H9 (cell line): ENCODE results near the gene NKD1. TPM values are rescaled to one million over a fixed set of nuclear protein-coding genes. Genes with fewer than 3 reads are reported as not detected.

ENCODE experiments used
- DNase-seq: peaks from one replicate; pipeline ENCODE4 v3.0.0-alpha.2; 2017
- H2AFZ ChIP-seq: one replicate; pipeline ENCODE4 v1.6.1; 2013; ENCODE audit warnings: mild to moderate bottlenecking, low read length, control low read depth, moderate library complexity
- H2AK5ac ChIP-seq: 2 replicates; pipeline ENCODE4 v1.6.1; 2013; ENCODE audit warnings: low read length, control low read depth, mixed read lengths; ENCODE audit not compliant: insufficient read length
- H2BK120ac ChIP-seq: one replicate; pipeline ENCODE4 v1.6.1; 2013; ENCODE audit warnings: low read depth, mild to moderate bottlenecking, low read length, control low read depth, inconsistent platforms; ENCODE audit not compliant: poor library complexity, severe bottlenecking
- H2BK12ac ChIP-seq: 2 replicates; pipeline ENCODE4 v1.6.1; 2013; ENCODE audit warnings: low read length, control low read depth, mixed read lengths, low read depth; ENCODE audit not compliant: insufficient read length
- H2BK15ac ChIP-seq: 2 replicates; pipeline ENCODE4 v1.6.1; 2013; ENCODE audit warnings: low read depth, low read length, control low read depth
- H2BK20ac ChIP-seq: one replicate; pipeline ENCODE4 v1.6.1; 2013; ENCODE audit warnings: low read depth, mild to moderate bottlenecking, low read length, control low read depth, inconsistent platforms; ENCODE audit not compliant: poor library complexity, severe bottlenecking
- H2BK5ac ChIP-seq: 2 replicates; pipeline ENCODE4 v1.6.1; 2013; ENCODE audit warnings: low read length, control low read depth, mixed read lengths; ENCODE audit not compliant: insufficient read length
- H3K14ac ChIP-seq: 2 replicates; pipeline ENCODE4 v1.6.1; 2013; ENCODE audit warnings: low read length, control low read depth; ENCODE audit not compliant: insufficient read depth
- H3K18ac ChIP-seq: 2 replicates; pipeline ENCODE4 v1.6.1; 2013; ENCODE audit warnings: low read depth, mild to moderate bottlenecking, mixed read lengths, low read length, control low read depth; ENCODE audit not compliant: insufficient read length
- H3K23ac ChIP-seq: 2 replicates; pipeline ENCODE4 v1.6.1; 2013; ENCODE audit warnings: low read length, control low read depth, mixed read lengths, low read depth; ENCODE audit not compliant: insufficient read length
- H3K23me2 ChIP-seq: 2 replicates; pipeline ENCODE4 v1.6.1; 2013; ENCODE audit warnings: low read depth, mild to moderate bottlenecking, mixed read lengths, low read length, control low read depth; ENCODE audit not compliant: insufficient read length, poor library complexity, severe bottlenecking
- H3K27ac ChIP-seq: 2 replicates; pipeline ENCODE4 v1.5.1; 2013; ENCODE audit warnings: low read length, control low read depth, mixed read lengths, low read depth; ENCODE audit not compliant: insufficient read length
- H3K27me3 ChIP-seq: 2 replicates; pipeline ENCODE4 v1.6.1; 2013; ENCODE audit warnings: low read length, control low read depth, inconsistent platforms; ENCODE audit not compliant: insufficient read depth
- H3K4ac ChIP-seq: 2 replicates; pipeline ENCODE4 v1.6.1; 2013; ENCODE audit warnings: low read depth, mild to moderate bottlenecking, control low read depth, inconsistent platforms, low read length, moderate library complexity
- H3K4me1 ChIP-seq: 2 replicates; pipeline ENCODE4 v1.6.1; 2013; ENCODE audit warnings: low read length, control low read depth, inconsistent platforms; ENCODE audit not compliant: insufficient read depth
- H3K4me2 ChIP-seq: 2 replicates; pipeline ENCODE4 v1.6.1; 2013; ENCODE audit warnings: low read length, control low read depth, mixed read lengths; ENCODE audit not compliant: insufficient read length, insufficient read depth
- H3K56ac ChIP-seq: 2 replicates; pipeline ENCODE4 v1.6.1; 2013; ENCODE audit warnings: low read depth, mild to moderate bottlenecking, mixed read lengths, low read length, control low read depth; ENCODE audit not compliant: insufficient read length
- H3K79me1 ChIP-seq: 2 replicates; pipeline ENCODE4 v1.6.1; 2013; ENCODE audit warnings: low read depth, mild to moderate bottlenecking, moderate library complexity, low read length, control low read depth, inconsistent platforms; ENCODE audit not compliant: insufficient read depth, poor library complexity, severe bottlenecking
- H3K79me2 ChIP-seq: 2 replicates; pipeline ENCODE4 v1.6.1; 2013; ENCODE audit warnings: low read length, control low read depth, inconsistent platforms; ENCODE audit not compliant: insufficient read depth
- H3K9ac ChIP-seq: 2 replicates; pipeline ENCODE4 v1.6.1; 2013; ENCODE audit warnings: low read length, control low read depth, mixed read lengths; ENCODE audit not compliant: insufficient read length; ENCODE audit errors: extremely low read depth
- H3K9me3 ChIP-seq: one replicate; pipeline ENCODE4 v1.6.1; 2013; ENCODE audit warnings: low read depth, low read length, inconsistent platforms; ENCODE audit not compliant: control insufficient read depth
- H3T11ph ChIP-seq: one replicate; pipeline ENCODE4 v1.6.1; 2013; ENCODE audit warnings: mild to moderate bottlenecking, low read length, control low read depth, inconsistent platforms
- H4K20me1 ChIP-seq: one replicate; pipeline ENCODE4 v1.6.1; 2013; ENCODE audit not compliant: control insufficient read depth, insufficient read length, insufficient read depth
- H4K5ac ChIP-seq: 2 replicates; pipeline ENCODE4 v1.6.1; 2013; ENCODE audit warnings: low read depth, mild to moderate bottlenecking, mixed read lengths, low read length, control low read depth; ENCODE audit not compliant: insufficient read length
- H4K8ac ChIP-seq: replicated peaks from 2 replicates; pipeline ENCODE4 v1.6.1; 2013; ENCODE audit warnings: low read length, control low read depth, mixed read lengths, low read depth; ENCODE audit not compliant: insufficient read length
- H4K91ac ChIP-seq: 2 replicates; pipeline ENCODE4 v1.6.1; 2013; ENCODE audit warnings: low read depth, mild to moderate bottlenecking, moderate library complexity, mixed read lengths, low read length, control low read depth; ENCODE audit not compliant: insufficient read length
- H3K27ac Mint-ChIP-seq, 3 experiments: 2 replicates in 2 of 3; 3 replicates in 1 of 3; pipeline ENCODE4 v1.8.0; 2020 to 2021; ENCODE audit warnings: mixed read lengths in 3 of 3, mild to moderate bottlenecking in 1 of 3, moderate library complexity in 1 of 3
- H3K27me3 Mint-ChIP-seq: 2 replicates; pipeline ENCODE4 v1.8.0; 2021; ENCODE audit warnings: low read depth, mild to moderate bottlenecking, moderate library complexity, mixed read lengths
- H3K36me3 Mint-ChIP-seq, 3 experiments: 2 replicates in 2 of 3; 3 replicates in 1 of 3; pipeline ENCODE4 v1.8.0; 2020 to 2021; ENCODE audit warnings: low read depth in 3 of 3, mixed read lengths in 3 of 3; ENCODE audit not compliant: insufficient read depth in 1 of 3
- H3K4me1 Mint-ChIP-seq, 2 experiments: 2 replicates each; pipeline ENCODE4 v1.8.0; 2020; ENCODE audit warnings: mixed read lengths in 2 of 2
- H3K4me3 Mint-ChIP-seq, 2 experiments: 2 replicates in 1 of 2; 3 replicates in 1 of 2; pipeline ENCODE4 v1.8.0; 2020 to 2021; ENCODE audit warnings: mild to moderate bottlenecking in 2 of 2, mixed read lengths in 2 of 2, moderate library complexity in 1 of 2
- H3K9me3 Mint-ChIP-seq, 2 experiments: 2 replicates in 1 of 2; 3 replicates in 1 of 2; pipeline ENCODE4 v1.8.0; 2020; ENCODE audit warnings: mild to moderate bottlenecking in 2 of 2, mixed read lengths in 2 of 2, moderate library complexity in 1 of 2
- WGBS: extraction: QIAGEN DNeasy Blood & Tissue Kit; methylation state at CpG from one replicate; pipeline ENCODE4 v1.1.7; 2013; ENCODE audit warnings: missing lambda C conversion rate, low lambda C conversion rate, mixed read lengths; ENCODE audit not compliant: insufficient read length; ENCODE audit errors: extremely low coverage; 5-methylcytosine and 5-hydroxymethylcytosine counted together
- total RNA-seq: library from RNA; stranded (reverse); gene quantifications from 2 replicates; pipeline ENCODE4 v1.2.1, GENCODE V29; 2021
- TF ChIP-seq, protein P1 (sequence below): fragments of 200-600 bp; sonication (generic); conservative IDR thresholded peaks from 3 replicates; pipeline ENCODE4 v1.8.0; 2021; ENCODE audit warnings: antibody characterized with exemption, mild to moderate bottlenecking

Gene NKD1
- total RNA-seq, 1 experiment from 2014 or later, result 1.9 TPM

DNA sequence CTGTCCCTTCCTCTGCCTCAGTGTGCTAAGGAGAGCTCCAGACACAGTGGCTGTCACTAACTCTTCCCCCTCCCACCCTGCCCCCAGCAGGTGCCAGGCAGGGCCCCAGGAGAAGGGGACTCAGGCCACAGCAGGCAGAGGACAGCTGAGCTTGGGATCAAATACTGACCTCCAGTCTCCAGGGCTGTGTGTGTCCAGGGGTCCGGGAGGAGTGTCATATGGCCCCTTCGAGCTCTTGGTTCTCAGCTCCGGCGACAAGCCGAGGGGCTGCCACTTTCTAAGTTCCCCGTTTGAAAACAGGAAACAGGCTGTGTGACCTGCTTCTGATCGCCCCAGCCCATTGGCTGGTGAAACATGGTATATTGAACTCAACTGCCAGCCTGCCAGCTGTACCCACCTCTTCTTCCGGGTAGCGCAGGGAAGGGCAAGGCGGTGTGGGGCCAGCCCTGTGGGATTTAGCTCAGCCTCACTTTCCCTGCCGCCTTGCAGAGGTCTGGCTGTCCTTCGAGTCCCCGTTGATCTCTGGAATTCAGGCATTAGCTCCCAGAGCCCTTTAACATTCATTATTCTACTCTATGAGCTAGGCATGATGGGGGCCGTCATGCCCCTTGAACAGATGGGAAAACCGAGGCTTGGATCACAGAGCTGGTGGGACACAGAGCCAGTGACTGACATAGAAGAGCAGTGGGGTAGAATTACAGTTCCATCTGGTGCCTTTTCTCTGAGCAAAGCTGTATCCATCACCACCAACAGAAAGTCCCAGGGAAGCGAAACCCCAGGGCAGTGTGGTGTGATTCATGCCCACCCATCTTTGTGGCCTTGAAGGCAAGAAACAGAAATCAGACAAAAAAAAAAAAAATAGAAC, 133.1 kb downstream of the NKD1 start, which contains the start of gene SNX20:
Gene SNX20 (minus strand): TSS at position 292 of the 865 bp plus-strand sequence. CDS start 3,786 bp downstream, outside the sequence.
- Histone ChIP-seq H3T11ph (no peak within 1 kb of the TSS), H2AK5ac (no peak within 1 kb of the TSS), H2BK120ac (no peak within 1 kb of the TSS), H4K20me1 (no peaks in the 10 kb centered on the region), H4K8ac (no peak within 1 kb of the TSS), H2BK5ac (no peak within 1 kb of the TSS), H3K4me1 (no peaks in the 10 kb centered on the region), H3K23me2 (no peaks in the 10 kb centered on the region), H3K56ac (no peak within 1 kb of the TSS), H3K14ac (no peak within 1 kb of the TSS), H3K18ac (no peak within 1 kb of the TSS), H2BK12ac (no peak within 1 kb of the TSS), H4K5ac (no peak within 1 kb of the TSS), H3K27ac (no peak within 1 kb of the TSS), H3K27me3 (no peaks in the 10 kb centered on the region), H3K9ac (no peak within 1 kb of the TSS), H3K4ac (no peak within 1 kb of the TSS), H3K79me2 (no peaks in the 10 kb centered on the region), H4K91ac (no peak within 1 kb of the TSS), H2AFZ (no peak within 1 kb of the TSS), H2BK20ac (no peak within 1 kb of the TSS), H3K23ac (no peak within 1 kb of the TSS), H2BK15ac (no peak within 1 kb of the TSS), H3K4me2 (no peak within 1 kb of the TSS), H3K79me1 (no peaks in the 10 kb centered on the region), H3K9me3 (no peaks in the 10 kb centered on the region)
- Mint-ChIP-seq H3K4me3 (no peak within 1 kb of the TSS), H3K27me3 (peaks cover 2% of the 10 kb centered on the region), H3K27ac (no peak within 1 kb of the TSS; a peak in 1 of 7 replicates), H3K4me1 (no peaks in the 10 kb centered on the region), H3K9me3 (no peaks in the 10 kb centered on the region), H3K36me3 (no peaks in the 10 kb centered on the region)
- TF ChIP-seq, protein P1, sequence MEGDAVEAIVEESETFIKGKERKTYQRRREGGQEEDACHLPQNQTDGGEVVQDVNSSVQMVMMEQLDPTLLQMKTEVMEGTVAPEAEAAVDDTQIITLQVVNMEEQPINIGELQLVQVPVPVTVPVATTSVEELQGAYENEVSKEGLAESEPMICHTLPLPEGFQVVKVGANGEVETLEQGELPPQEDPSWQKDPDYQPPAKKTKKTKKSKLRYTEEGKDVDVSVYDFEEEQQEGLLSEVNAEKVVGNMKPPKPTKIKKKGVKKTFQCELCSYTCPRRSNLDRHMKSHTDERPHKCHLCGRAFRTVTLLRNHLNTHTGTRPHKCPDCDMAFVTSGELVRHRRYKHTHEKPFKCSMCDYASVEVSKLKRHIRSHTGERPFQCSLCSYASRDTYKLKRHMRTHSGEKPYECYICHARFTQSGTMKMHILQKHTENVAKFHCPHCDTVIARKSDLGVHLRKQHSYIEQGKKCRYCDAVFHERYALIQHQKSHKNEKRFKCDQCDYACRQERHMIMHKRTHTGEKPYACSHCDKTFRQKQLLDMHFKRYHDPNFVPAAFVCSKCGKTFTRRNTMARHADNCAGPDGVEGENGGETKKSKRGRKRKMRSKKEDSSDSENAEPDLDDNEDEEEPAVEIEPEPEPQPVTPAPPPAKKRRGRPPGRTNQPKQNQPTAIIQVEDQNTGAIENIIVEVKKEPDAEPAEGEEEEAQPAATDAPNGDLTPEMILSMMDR, result no peak
- DNase-seq, result no peak
- WGBS, result no CpG with 5 or more reads among the region's 16 CpGs
